ENCODE data around the gene CARD8.
A peak's percentile ranks its signal among the peaks of the same experiment; 100 is the strongest.
"Not testable (repeated sequence)": the region's sequence is repeated elsewhere in the genome, so short reads cannot be mapped to it uniquely, and the experiment has no call there.

The CARD8 gene

DNA sequence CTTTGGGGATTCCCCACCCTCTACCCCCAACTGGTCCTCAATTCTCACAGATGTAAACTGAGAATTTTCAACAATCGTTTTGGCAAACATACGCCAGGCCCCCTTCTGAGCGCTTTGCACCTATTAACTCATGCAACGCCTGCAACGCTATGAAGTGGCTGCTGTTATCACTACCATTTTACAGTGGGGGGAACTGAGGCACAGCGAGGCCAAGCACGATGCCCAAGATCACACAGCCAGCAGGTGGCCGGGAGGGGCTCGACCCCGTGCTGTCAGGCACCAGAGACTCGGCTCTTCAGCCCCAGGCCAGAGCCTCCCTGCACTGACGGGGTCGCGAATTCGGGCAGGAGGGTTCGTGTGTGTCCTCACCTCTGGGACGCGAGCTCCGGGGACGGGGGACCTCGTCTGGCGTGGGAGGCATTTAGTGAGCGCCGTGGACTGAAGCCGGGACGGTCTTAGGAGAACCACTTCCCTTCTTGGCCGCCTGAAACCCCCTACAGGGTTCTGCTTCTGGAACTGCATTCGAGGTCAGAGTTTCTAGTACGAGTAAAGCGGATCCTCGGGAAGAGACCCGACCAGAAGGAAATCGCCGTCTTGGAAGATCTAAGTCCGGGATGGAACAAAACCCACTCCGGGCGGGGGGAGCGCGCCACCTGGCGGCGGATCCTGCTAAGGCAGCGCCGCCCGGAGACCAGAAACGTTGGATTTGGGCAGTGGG, 35.2 kb upstream of the CARD8 start:
- no peaks in the 10 kb centered on the region for H3K36me3 ChIP-seq (ENCODE audit: control insufficient read depth in 1 of 2, insufficient read depth in 2 of 2, low read length in 2 of 2)
- no peak overlapping the region for H3K27ac ChIP-seq (ENCODE audit: low read length)
- H3K4me3 ChIP-seq (ENCODE audit: low read depth in 1 of 2, low read length in 2 of 2) = peak overlapping the region; percentile 53 to 70
- peaks cover 2 to 6% of the 10 kb centered on the region in 2 donors for H3K4me1 ChIP-seq (ENCODE audit: control insufficient read depth in 1 of 2, insufficient read depth in 2 of 2, low read length in 2 of 2)
- peaks cover 0 to 10% of the 10 kb centered on the region in 2 donors for H3K9me3 ChIP-seq (ENCODE audit: control insufficient read depth in 1 of 2, low read length in 2 of 2)
- no peaks in the 10 kb centered on the region for H3K27me3 ChIP-seq (ENCODE audit: low read depth, low read length)

DNA sequence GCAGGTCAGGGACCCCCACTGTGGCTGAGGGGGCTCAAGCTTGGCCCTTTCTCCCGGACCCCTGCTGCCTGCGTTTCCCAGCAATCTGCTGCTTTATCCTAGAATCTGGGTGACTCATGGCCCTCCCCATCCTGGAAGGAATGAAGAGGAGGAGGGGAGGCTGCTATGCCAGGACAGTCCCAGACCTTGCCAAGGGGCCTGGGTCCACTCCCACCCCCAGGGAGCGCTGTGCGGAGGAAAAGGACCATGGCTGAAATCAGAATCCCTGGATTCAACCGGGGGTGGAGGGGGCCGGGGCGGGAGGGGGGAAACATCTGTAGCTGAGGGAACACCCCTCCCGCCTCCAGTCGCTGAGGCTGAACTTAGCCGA, 34.7 kb upstream of the CARD8 start:
- H3K4me1 ChIP-seq (ENCODE audit: control insufficient read depth in 1 of 2, insufficient read depth in 2 of 2, low read length in 2 of 2) = peaks cover 2 to 6% of the 10 kb centered on the region in 2 donors
- no peak overlapping the region for H3K27ac ChIP-seq (ENCODE audit: low read length)

DNA sequence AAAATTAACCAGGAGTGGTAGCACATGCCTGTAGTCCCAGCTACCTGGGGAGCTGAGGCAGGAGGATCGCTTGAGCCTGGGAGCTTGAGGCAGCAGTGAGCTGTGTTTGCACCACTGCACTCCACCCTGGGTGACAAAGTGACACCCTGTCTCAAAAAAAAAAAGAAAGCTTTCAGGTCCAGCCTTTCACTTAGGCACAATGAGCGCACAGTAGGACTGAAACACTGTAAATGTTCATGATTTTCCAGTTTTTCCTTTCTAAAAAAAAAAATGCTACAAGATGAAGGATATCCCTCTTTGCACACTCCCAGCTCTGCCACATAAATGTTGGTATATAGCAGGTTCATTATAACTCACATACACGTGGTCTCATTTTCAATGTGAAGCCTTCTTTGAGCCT, 32.0 kb upstream of the CARD8 start:
- Histone ChIP-seq H3K27me3 (ENCODE audit: low read depth, low read length) (no peaks in the 10 kb centered on the region), H3K27ac (ENCODE audit: low read length) (no peak overlapping the region), H3K4me3 (ENCODE audit: low read depth in 1 of 2, low read length in 2 of 2) (no peak overlapping the region), H3K9me3 (ENCODE audit: control insufficient read depth in 1 of 2, low read length in 2 of 2) (peaks cover 0 to 13% of the 10 kb centered on the region in 2 donors), H3K4me1 (ENCODE audit: control insufficient read depth in 1 of 2, insufficient read depth in 2 of 2, low read length in 2 of 2) (peaks cover 2 to 6% of the 10 kb centered on the region in 2 donors), H3K36me3 (ENCODE audit: control insufficient read depth in 1 of 2, insufficient read depth in 2 of 2, low read length in 2 of 2) (no peaks in the 10 kb centered on the region)

More for the DNA sequence above, 34.7 kb upstream of the CARD8 start:
- no peaks in the 10 kb centered on the region for H3K36me3 ChIP-seq (ENCODE audit: control insufficient read depth in 1 of 2, insufficient read depth in 2 of 2, low read length in 2 of 2)
- H3K27me3 ChIP-seq (ENCODE audit: low read depth, low read length) = no peaks in the 10 kb centered on the region
- peaks cover 0 to 10% of the 10 kb centered on the region in 2 donors for H3K9me3 ChIP-seq (ENCODE audit: control insufficient read depth in 1 of 2, low read length in 2 of 2)
- H3K4me3 ChIP-seq (ENCODE audit: low read depth in 1 of 2, low read length in 2 of 2) = peak overlapping the region in 1 of 2 donors; percentile 70

DNA sequence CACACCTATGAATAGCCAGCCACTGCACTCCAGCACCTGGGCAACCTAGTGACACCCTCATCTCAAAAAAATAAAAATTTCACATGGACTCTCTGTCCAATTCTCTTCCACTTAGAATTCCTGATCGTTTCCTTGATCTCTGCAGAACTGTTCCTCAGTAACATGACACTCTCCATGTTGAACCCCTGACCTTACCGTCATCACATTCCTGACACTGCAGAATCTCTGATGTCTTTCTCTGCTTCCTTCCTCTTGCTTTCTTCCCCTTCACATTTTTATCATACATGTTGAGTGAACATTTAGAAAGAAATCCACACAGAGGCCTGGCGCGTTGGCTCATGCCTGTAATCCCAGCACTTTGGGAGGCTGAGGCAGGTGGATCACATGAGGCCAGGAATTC, 29.2 kb upstream of the CARD8 start:
- Histone ChIP-seq H3K27ac (ENCODE audit: low read length) (no peak overlapping the region), H3K36me3 (ENCODE audit: control insufficient read depth in 1 of 2, insufficient read depth in 2 of 2, low read length in 2 of 2) (no peaks in the 10 kb centered on the region), H3K9me3 (ENCODE audit: control insufficient read depth in 1 of 2, low read length in 2 of 2) (peaks cover 0 to 13% of the 10 kb centered on the region in 2 donors), H3K4me3 (ENCODE audit: low read depth in 1 of 2, low read length in 2 of 2) (no peak overlapping the region), H3K4me1 (ENCODE audit: control insufficient read depth in 1 of 2, insufficient read depth in 2 of 2, low read length in 2 of 2) (no peaks in the 10 kb centered on the region), H3K27me3 (ENCODE audit: low read depth, low read length) (no peaks in the 10 kb centered on the region)

DNA sequence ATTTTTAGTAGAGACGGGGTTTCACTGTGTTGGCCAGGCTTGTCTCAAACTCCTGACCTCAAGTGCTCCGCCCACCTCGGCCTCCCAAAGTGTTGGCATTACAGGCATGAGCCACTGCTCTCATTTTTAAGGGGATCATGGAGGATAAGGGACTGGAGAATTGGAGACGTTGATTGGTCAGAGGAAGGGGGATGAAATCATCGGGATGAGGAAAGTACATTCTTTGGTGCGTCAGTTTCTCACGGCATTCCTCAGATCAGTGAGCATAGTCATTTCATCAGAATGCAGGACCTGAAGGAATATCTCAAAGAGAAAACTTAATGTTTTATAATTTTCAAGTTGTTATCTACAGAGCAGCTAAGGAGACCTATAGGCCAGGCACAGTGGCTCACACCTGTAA, 28.2 kb upstream of the CARD8 start:
- Histone ChIP-seq H3K9me3 (ENCODE audit: control insufficient read depth in 1 of 2, low read length in 2 of 2) (peaks cover 0 to 13% of the 10 kb centered on the region in 2 donors), H3K27me3 (ENCODE audit: low read depth, low read length) (no peaks in the 10 kb centered on the region), H3K4me1 (ENCODE audit: control insufficient read depth in 1 of 2, insufficient read depth in 2 of 2, low read length in 2 of 2) (no peaks in the 10 kb centered on the region), H3K27ac (ENCODE audit: low read length) (no peak overlapping the region), H3K36me3 (ENCODE audit: control insufficient read depth in 1 of 2, insufficient read depth in 2 of 2, low read length in 2 of 2) (no peaks in the 10 kb centered on the region), H3K4me3 (ENCODE audit: low read depth in 1 of 2, low read length in 2 of 2) (no peak overlapping the region)

DNA sequence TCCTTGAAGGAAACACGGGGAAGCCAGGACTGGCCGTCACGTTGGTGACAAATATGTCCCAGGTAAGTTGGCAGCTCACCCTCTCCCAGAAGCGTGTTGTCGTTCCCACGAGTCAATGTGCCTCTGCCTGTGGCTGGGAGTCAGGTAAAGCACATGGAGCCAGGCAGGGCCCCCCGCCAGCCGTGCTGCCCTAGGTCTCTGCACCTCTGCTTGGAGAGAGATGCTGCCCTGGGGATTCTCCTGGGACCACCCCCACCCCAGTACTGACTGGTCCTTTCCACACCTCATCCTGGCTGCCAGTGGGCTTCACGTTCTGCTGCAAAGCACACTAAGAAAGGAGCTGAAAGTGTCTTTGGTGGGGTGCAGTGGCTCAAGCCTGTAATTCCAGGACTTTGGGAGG, 24.0 kb upstream of the CARD8 start:
- Histone ChIP-seq H3K27ac (ENCODE audit: low read length) (no peak overlapping the region), H3K4me1 (ENCODE audit: control insufficient read depth in 1 of 2, insufficient read depth in 2 of 2, low read length in 2 of 2) (no peaks in the 10 kb centered on the region), H3K4me3 (ENCODE audit: low read depth in 1 of 2, low read length in 2 of 2) (no peak overlapping the region), H3K9me3 (ENCODE audit: control insufficient read depth in 1 of 2, low read length in 2 of 2) (peaks cover 0 to 3% of the 10 kb centered on the region in 2 donors), H3K36me3 (ENCODE audit: control insufficient read depth in 1 of 2, insufficient read depth in 2 of 2, low read length in 2 of 2) (no peaks in the 10 kb centered on the region), H3K27me3 (ENCODE audit: low read depth, low read length) (no peaks in the 10 kb centered on the region)

DNA sequence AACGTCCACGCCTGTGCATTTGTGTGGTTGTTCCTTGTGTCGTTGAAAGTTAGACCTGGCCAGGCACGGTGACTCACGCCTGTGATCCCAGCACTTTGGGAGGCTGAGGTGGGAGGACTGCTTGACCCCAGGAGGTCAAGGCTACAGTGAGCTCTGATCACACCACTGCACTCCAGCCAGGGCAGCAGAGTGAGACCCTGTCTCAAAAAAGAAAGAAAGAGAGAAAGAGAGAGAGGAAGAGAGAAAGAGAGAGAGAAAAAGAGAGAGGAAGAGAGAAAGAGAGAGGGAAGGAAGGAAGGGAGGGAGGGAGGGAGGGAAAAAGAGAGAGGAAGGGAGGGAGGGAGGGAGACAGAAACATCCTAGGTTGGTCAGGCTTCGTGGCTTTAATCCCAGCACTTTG, 19.2 kb upstream of the CARD8 start:
- H3K36me3 ChIP-seq (ENCODE audit: control insufficient read depth in 1 of 2, insufficient read depth in 2 of 2, low read length in 2 of 2) = no peaks in the 10 kb centered on the region
- H3K27me3 ChIP-seq (ENCODE audit: low read depth, low read length) = no peaks in the 10 kb centered on the region
- no peak overlapping the region for H3K4me3 ChIP-seq (ENCODE audit: low read depth in 1 of 2, low read length in 2 of 2)
- no peak overlapping the region for H3K27ac ChIP-seq (ENCODE audit: low read length)
- H3K9me3 ChIP-seq (ENCODE audit: control insufficient read depth in 1 of 2, low read length in 2 of 2) = no peaks in the 10 kb centered on the region
- H3K4me1 ChIP-seq (ENCODE audit: control insufficient read depth in 1 of 2, insufficient read depth in 2 of 2, low read length in 2 of 2) = peaks cover 0 to 12% of the 10 kb centered on the region in 2 donors

DNA sequence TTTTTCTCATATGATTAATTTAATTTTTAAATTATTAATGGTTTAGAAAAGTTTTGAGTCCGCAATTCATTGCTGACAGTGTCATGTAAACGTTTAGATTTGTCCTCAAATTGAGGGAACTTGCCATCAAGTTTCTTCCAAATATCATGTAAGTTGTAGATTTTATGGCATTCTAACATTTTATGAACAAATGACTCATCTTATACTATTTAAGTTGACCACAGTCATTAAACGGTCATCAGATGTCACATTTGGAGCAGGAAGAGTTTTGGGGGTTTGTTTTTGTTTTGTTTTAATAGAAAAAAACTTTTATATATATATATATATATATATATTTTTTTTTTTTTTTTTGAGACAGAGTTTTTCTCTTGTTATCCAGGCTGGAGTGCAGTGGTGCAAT, 18.5 kb upstream of the CARD8 start:
- Histone ChIP-seq H3K9me3 (ENCODE audit: control insufficient read depth in 1 of 2, low read length in 2 of 2) (no peaks in the 10 kb centered on the region), H3K27ac (ENCODE audit: low read length) (no peak overlapping the region), H3K27me3 (ENCODE audit: low read depth, low read length) (no peaks in the 10 kb centered on the region), H3K36me3 (ENCODE audit: control insufficient read depth in 1 of 2, insufficient read depth in 2 of 2, low read length in 2 of 2) (no peaks in the 10 kb centered on the region), H3K4me1 (ENCODE audit: control insufficient read depth in 1 of 2, insufficient read depth in 2 of 2, low read length in 2 of 2) (peaks cover 0 to 12% of the 10 kb centered on the region in 2 donors), H3K4me3 (ENCODE audit: low read depth in 1 of 2, low read length in 2 of 2) (no peak overlapping the region)

DNA sequence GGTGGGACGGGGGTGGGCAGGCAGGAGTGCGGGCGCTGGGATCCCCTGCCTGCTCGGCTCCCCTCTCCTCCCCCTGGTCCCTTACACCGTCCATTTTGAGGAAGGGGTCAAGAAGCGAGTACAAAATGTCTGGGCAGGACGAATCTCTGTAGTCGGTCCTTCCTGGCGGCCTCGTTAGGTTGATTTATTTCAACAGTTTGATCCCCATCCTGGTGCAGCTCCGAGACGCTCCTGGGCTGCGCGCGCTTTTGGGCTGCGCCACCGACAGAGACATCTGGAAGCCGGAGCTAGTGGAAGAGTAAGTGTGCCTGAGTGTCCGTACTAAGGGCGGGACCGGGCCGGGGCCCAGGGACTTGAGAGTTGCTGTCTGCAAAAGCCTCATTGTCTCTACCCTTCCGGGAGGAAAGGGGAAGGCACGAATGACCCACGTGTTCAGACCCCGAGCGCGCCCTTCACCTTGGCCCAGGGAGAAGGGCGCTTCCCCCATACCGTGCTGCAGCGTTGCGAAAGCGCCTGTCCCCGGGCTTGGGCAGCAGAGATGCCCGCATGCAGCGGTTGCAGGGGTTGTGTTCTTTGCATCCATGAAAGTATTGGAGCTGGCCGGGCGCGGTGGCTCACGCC, 15.9 kb upstream of the CARD8 start:
- Histone ChIP-seq H3K9me3 (ENCODE audit: control insufficient read depth in 1 of 2, low read length in 2 of 2) (no peaks in the 10 kb centered on the region), H3K36me3 (ENCODE audit: control insufficient read depth in 1 of 2, insufficient read depth in 2 of 2, low read length in 2 of 2) (no peaks in the 10 kb centered on the region), H3K27me3 (ENCODE audit: low read depth, low read length) (no peaks in the 10 kb centered on the region), H3K27ac (ENCODE audit: low read length) (no peak overlapping the region), H3K4me3 (ENCODE audit: low read depth in 1 of 2, low read length in 2 of 2) (peak overlapping the region; percentile 42 to 57), H3K4me1 (ENCODE audit: control insufficient read depth in 1 of 2, insufficient read depth in 2 of 2, low read length in 2 of 2) (peaks cover 0 to 12% of the 10 kb centered on the region in 2 donors)

DNA sequence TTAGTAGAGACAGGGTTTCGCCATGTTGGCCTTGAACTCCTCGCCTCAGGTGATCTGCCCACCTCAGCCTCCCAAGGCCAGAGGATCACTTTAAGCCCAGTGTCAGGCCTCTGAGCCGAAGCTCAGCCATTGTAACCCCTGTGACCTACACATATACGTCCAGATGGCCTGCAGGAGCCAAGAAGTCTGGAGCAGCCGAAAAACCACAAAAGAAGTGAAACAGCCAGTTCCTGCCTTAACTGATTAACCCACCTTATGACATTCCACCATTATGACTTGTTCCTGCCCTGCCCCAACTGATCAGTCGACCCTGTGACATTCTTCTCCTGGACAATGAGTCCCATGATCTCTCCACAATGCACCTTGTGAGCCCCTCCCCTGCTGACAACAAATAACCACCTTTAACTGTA, 13.9 kb upstream of the CARD8 start:
- peaks cover 0 to 12% of the 10 kb centered on the region in 2 donors for H3K4me1 ChIP-seq (ENCODE audit: control insufficient read depth in 1 of 2, insufficient read depth in 2 of 2, low read length in 2 of 2)
- H3K27me3 ChIP-seq (ENCODE audit: low read depth, low read length) = not testable (repeated sequence)

DNA sequence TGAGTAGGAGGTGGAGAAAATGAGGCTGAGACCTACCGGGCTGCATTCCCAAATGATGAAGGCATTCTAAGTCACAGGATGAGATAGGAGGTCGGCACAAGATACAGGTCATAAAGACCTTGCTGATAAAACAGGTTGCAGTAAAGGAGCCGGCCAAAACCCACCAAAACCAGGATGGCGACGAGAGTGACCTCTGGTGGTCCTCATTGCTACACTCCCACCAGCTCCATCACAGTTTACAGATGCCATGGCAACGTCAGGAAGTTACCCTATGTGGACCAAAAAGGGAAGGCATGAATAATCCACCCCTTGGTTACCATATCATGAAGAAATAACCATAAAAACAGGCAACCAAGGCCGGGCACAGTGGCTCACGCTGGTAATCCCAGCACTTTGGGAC, 9.6 kb upstream of the CARD8 start:
- not testable (repeated sequence) for H3K27me3 ChIP-seq (ENCODE audit: low read depth, low read length); H3K4me1 ChIP-seq (ENCODE audit: control insufficient read depth in 1 of 2, insufficient read depth in 2 of 2, low read length in 2 of 2); H3K36me3 ChIP-seq (ENCODE audit: control insufficient read depth in 1 of 2, insufficient read depth in 2 of 2, low read length in 2 of 2); H3K27ac ChIP-seq (ENCODE audit: low read length); H3K9me3 ChIP-seq (ENCODE audit: control insufficient read depth in 1 of 2, low read length in 2 of 2); H3K4me3 ChIP-seq (ENCODE audit: low read depth in 1 of 2, low read length in 2 of 2)

More for the DNA sequence above, 13.9 kb upstream of the CARD8 start:
- not testable (repeated sequence) for H3K9me3 ChIP-seq (ENCODE audit: control insufficient read depth in 1 of 2, low read length in 2 of 2); H3K4me3 ChIP-seq (ENCODE audit: low read depth in 1 of 2, low read length in 2 of 2); H3K27ac ChIP-seq (ENCODE audit: low read length); H3K36me3 ChIP-seq (ENCODE audit: control insufficient read depth in 1 of 2, insufficient read depth in 2 of 2, low read length in 2 of 2)

DNA sequence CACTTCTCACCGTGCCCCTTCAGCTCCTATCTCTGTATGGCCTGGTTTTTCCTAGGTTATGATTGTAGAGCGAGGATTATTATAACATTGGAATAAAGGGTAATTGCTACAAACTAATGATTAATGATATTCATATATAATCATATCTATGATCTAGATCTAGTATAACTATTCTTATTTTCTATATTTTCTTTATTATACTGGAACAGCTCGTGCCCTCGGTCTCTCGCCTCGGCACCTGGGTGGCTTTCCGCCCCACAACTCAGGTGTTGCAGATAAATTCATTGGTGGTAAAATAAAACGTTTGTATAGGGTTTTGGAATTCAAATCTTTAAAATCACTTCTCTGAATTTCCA, 4.6 kb upstream of the CARD8 start:
- H3K4me3 ChIP-seq (ENCODE audit: low read depth in 1 of 2, low read length in 2 of 2) = peak overlapping the region in 1 of 2 donors; percentile 56
- H3K9me3 ChIP-seq (ENCODE audit: control insufficient read depth in 1 of 2, low read length in 2 of 2); H3K4me1 ChIP-seq (ENCODE audit: control insufficient read depth in 1 of 2, insufficient read depth in 2 of 2, low read length in 2 of 2); H3K36me3 ChIP-seq (ENCODE audit: control insufficient read depth in 1 of 2, insufficient read depth in 2 of 2, low read length in 2 of 2); H3K27me3 ChIP-seq (ENCODE audit: low read depth, low read length); H3K27ac ChIP-seq (ENCODE audit: low read length): not testable (repeated sequence)
